Mucosa of stomach (tissue), 1 donor: ENCODE measurements around the gene GGTA1.
A peak's percentile ranks its signal among the peaks of the same experiment; 100 is the strongest.

Experiments
- H3K27me3 ChIP-seq: one replicate; pipeline ENCODE4 v1.7.0; 2013; ENCODE audit warnings: mild to moderate bottlenecking, low read length; ENCODE audit not compliant: control insufficient read depth, insufficient read depth
- H3K36me3 ChIP-seq: one replicate; pipeline ENCODE4 v1.7.0; 2013; ENCODE audit warnings: low read length; ENCODE audit not compliant: control insufficient read depth, insufficient read depth
- H3K4me1 ChIP-seq: one replicate; pipeline ENCODE4 v1.7.0; 2013; ENCODE audit warnings: mild to moderate bottlenecking, low read length; ENCODE audit not compliant: control insufficient read depth, insufficient read depth
- H3K4me3 ChIP-seq: one replicate; pipeline ENCODE4 v1.7.0; 2013; ENCODE audit warnings: low read length
- H3K9ac ChIP-seq: one replicate; pipeline ENCODE4 v1.7.0; 2013; ENCODE audit warnings: mild to moderate bottlenecking, low read length, moderate library complexity
- H3K9me3 ChIP-seq: one replicate; pipeline ENCODE4 v1.7.0; 2013; ENCODE audit warnings: mild to moderate bottlenecking, low read length, moderate library complexity; ENCODE audit not compliant: control insufficient read depth
- donor health status: Pancreatic carcinoma.

The GGTA1 gene

GRCh38 chr9:121499427-121500164 lies at the start of gene GGTA1:
TSS of gene GGTA1 (minus strand) at chr9:121499844. CDS start at chr9:121467922, 31,922 bp downstream.
- no peaks in the 10 kb centered on the region for H3K36me3 ChIP-seq
- peak within 1 kb of the TSS; percentile 53 for H3K9ac ChIP-seq
- H3K4me3 ChIP-seq = peak within 1 kb of the TSS; percentile 41
- H3K27me3 ChIP-seq = peaks cover 27% of the 10 kb centered on the region
- no peaks in the 10 kb centered on the region for H3K9me3 ChIP-seq
- H3K4me1 ChIP-seq = peaks cover 24% of the 10 kb centered on the region

- H3K4me3 ChIP-seq = no peak overlapping the region
- peaks cover 9% of the 10 kb centered on the region for H3K4me1 ChIP-seq
- H3K36me3 ChIP-seq = no peaks in the 10 kb centered on the region
- no peak overlapping the region for H3K9ac ChIP-seq
- no peaks in the 10 kb centered on the region for H3K27me3 ChIP-seq
- H3K9me3 ChIP-seq = no peaks in the 10 kb centered on the region
Measured at GRCh38 chr9:121548666-121549065, 49.0 kb upstream of the GGTA1 start.

- H3K36me3 ChIP-seq = no peaks in the 10 kb centered on the region
- H3K27me3 ChIP-seq = no peaks in the 10 kb centered on the region
- H3K4me1 ChIP-seq = peaks cover 8% of the 10 kb centered on the region
- no peaks in the 10 kb centered on the region for H3K9me3 ChIP-seq
- H3K9ac ChIP-seq = peak overlapping the region; percentile 53
- no peak overlapping the region for H3K4me3 ChIP-seq
Measured at GRCh38 chr9:121545875-121546423, 46.3 kb upstream of the GGTA1 start.

- Histone ChIP-seq H3K4me3 (no peak overlapping the region), H3K27me3 (no peaks in the 10 kb centered on the region), H3K4me1 (peaks cover 2% of the 10 kb centered on the region), H3K9me3 (no peaks in the 10 kb centered on the region), H3K36me3 (no peaks in the 10 kb centered on the region), H3K9ac (no peak overlapping the region)
Measured at GRCh38 chr9:121545150-121545874, 45.7 kb upstream of the GGTA1 start.

GRCh38 chr9:121542025-121542424 lies 42.4 kb upstream of the GGTA1 start:
- no peaks in the 10 kb centered on the region for H3K27me3 ChIP-seq
- no peak overlapping the region for H3K9ac ChIP-seq
- no peaks in the 10 kb centered on the region for H3K9me3 ChIP-seq
- no peaks in the 10 kb centered on the region for H3K36me3 ChIP-seq
- no peaks in the 10 kb centered on the region for H3K4me1 ChIP-seq
- no peak overlapping the region for H3K4me3 ChIP-seq

GRCh38 chr9:121541256-121541655 lies 41.6 kb upstream of the GGTA1 start:
- Histone ChIP-seq H3K36me3 (no peaks in the 10 kb centered on the region), H3K9ac (no peak overlapping the region), H3K9me3 (no peaks in the 10 kb centered on the region), H3K27me3 (no peaks in the 10 kb centered on the region), H3K4me3 (no peak overlapping the region), H3K4me1 (no peaks in the 10 kb centered on the region)

GRCh38 chr9:121538221-121538620 lies 38.6 kb upstream of the GGTA1 start:
- Histone ChIP-seq H3K4me1 (no peaks in the 10 kb centered on the region), H3K36me3 (no peaks in the 10 kb centered on the region), H3K9ac (no peak overlapping the region), H3K27me3 (no peaks in the 10 kb centered on the region), H3K9me3 (no peaks in the 10 kb centered on the region), H3K4me3 (no peak overlapping the region)

GRCh38 chr9:121537283-121537682 lies 37.6 kb upstream of the GGTA1 start:
- no peaks in the 10 kb centered on the region for H3K27me3 ChIP-seq
- H3K4me1 ChIP-seq = no peaks in the 10 kb centered on the region
- no peak overlapping the region for H3K9ac ChIP-seq
- H3K9me3 ChIP-seq = no peaks in the 10 kb centered on the region
- H3K36me3 ChIP-seq = no peaks in the 10 kb centered on the region
- H3K4me3 ChIP-seq = no peak overlapping the region

GRCh38 chr9:121532881-121533280 lies 33.2 kb upstream of the GGTA1 start:
- no peaks in the 10 kb centered on the region for H3K9me3 ChIP-seq
- H3K4me3 ChIP-seq = no peak overlapping the region
- H3K36me3 ChIP-seq = no peaks in the 10 kb centered on the region
- H3K4me1 ChIP-seq = peaks cover 4% of the 10 kb centered on the region
- H3K9ac ChIP-seq = no peak overlapping the region
- H3K27me3 ChIP-seq = no peaks in the 10 kb centered on the region

- no peak overlapping the region for H3K9ac ChIP-seq
- H3K4me3 ChIP-seq = no peak overlapping the region
- peaks cover 4% of the 10 kb centered on the region for H3K4me1 ChIP-seq
- no peaks in the 10 kb centered on the region for H3K9me3 ChIP-seq
- H3K27me3 ChIP-seq = no peaks in the 10 kb centered on the region
- H3K36me3 ChIP-seq = no peaks in the 10 kb centered on the region
Measured at GRCh38 chr9:121529237-121529987, 29.8 kb upstream of the GGTA1 start.

- Histone ChIP-seq H3K36me3 (no peaks in the 10 kb centered on the region), H3K4me3 (no peak overlapping the region), H3K9ac (no peak overlapping the region), H3K27me3 (no peaks in the 10 kb centered on the region), H3K4me1 (peaks cover 4% of the 10 kb centered on the region), H3K9me3 (no peaks in the 10 kb centered on the region)
Measured at GRCh38 chr9:121528642-121529041, 29.0 kb upstream of the GGTA1 start.

- H3K36me3 ChIP-seq = no peaks in the 10 kb centered on the region
- no peaks in the 10 kb centered on the region for H3K9me3 ChIP-seq
- H3K4me3 ChIP-seq = no peak overlapping the region
- H3K4me1 ChIP-seq = peaks cover 4% of the 10 kb centered on the region
- no peak overlapping the region for H3K9ac ChIP-seq
- H3K27me3 ChIP-seq = no peaks in the 10 kb centered on the region
Measured at GRCh38 chr9:121527371-121527770, 27.7 kb upstream of the GGTA1 start.
